HEK293T (cell line): ENCODE measurements around the gene REPIN1.

ENCODE experiments used
- ELF4 ChIP-seq: fragments of 450-650 bp; IDR thresholded peaks from 2 replicates; pipeline ENCODE4 v1.6.1; 2017; ENCODE audit warnings: antibody characterized with exemption
- FOXA1 ChIP-seq: fragments of 450-650 bp; IDR thresholded peaks from 2 replicates; pipeline ENCODE4 v1.6.1; 2016; ENCODE audit warnings: mild to moderate bottlenecking
- FOXK2 ChIP-seq: fragments of 450-650 bp; IDR thresholded peaks from 2 replicates; pipeline ENCODE4 v1.6.1; 2016; ENCODE audit warnings: mild to moderate bottlenecking
- FOXM1 ChIP-seq: fragments of 450-650 bp; IDR thresholded peaks from 2 replicates; pipeline ENCODE4 v1.6.1; 2017; ENCODE audit warnings: mild to moderate bottlenecking, borderline replicate concordance
- HDGF ChIP-seq: fragments of 450-650 bp; IDR thresholded peaks from 2 replicates; pipeline ENCODE4 v1.6.1; 2017; ENCODE audit warnings: antibody characterized with exemption, borderline replicate concordance
- L3MBTL2 ChIP-seq: fragments of 450-650 bp; conservative IDR thresholded peaks from 2 replicates; pipeline ENCODE4 v1.6.1; 2016; ENCODE audit warnings: mild to moderate bottlenecking
- NFRKB ChIP-seq: fragments of 450-650 bp; IDR thresholded peaks from 2 replicates; pipeline ENCODE4 v1.6.1; 2016; ENCODE audit warnings: mild to moderate bottlenecking, moderate library complexity
- SUZ12 ChIP-seq: fragments of 450-650 bp; IDR thresholded peaks from 2 replicates; pipeline ENCODE4 v1.6.1; 2016; ENCODE audit warnings: mild to moderate bottlenecking
- TARDBP ChIP-seq: fragments of 450-650 bp; IDR thresholded peaks from 2 replicates; pipeline ENCODE4 v1.6.1; 2016
- TF ChIP-seq, protein P1 (sequence below): fragments of 450-650 bp; IDR thresholded peaks from 2 replicates; pipeline ENCODE4 v1.6.1; 2016

DNA sequence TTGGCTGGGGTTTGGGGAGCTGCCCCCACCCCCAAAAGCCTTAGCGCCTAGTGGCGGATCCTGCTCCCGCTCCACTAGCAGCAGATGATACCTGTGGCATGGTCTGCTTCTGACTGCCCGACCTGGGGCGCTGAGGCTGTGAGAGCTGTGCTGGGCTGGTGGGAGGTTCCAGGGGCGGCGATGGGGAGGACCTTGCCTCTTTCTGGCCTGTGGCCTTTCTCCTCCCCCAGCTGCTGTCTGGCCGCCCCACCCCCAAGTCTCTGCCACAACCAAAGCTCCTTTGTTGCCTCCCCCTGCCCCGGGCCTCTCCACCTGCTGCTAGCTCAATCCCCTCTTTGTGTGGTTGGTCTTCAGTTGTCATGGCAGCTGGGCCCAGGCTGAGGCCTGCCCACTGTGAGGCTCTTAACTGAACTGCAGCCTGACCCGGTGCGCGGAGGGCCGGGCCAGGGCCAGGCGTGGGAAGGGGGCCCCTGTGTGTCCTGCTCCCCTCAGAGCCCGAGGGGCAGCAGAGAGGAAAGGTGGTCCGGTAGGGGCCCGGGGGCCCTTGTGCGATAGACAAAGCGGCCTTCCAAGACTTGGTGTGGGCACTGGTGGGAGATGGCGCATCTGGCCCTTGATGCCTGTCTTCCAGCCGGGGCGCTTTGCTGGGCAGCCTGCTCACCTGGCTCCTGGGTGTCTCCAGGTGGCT is 15.2 kb downstream of the REPIN1 start:
- no peak for TF ChIP-seq HDGF
- no peak for TF ChIP-seq ELF4
- no peak for TF ChIP-seq TARDBP
- TF ChIP-seq SUZ12: no peak
- TF ChIP-seq NFRKB: no peak
- TF ChIP-seq, protein P1, sequence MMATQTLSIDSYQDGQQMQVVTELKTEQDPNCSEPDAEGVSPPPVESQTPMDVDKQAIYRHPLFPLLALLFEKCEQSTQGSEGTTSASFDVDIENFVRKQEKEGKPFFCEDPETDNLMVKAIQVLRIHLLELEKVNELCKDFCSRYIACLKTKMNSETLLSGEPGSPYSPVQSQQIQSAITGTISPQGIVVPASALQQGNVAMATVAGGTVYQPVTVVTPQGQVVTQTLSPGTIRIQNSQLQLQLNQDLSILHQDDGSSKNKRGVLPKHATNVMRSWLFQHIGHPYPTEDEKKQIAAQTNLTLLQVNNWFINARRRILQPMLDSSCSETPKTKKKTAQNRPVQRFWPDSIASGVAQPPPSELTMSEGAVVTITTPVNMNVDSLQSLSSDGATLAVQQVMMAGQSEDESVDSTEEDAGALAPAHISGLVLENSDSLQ: no peak
- TF ChIP-seq FOXA1: no peak
- TF ChIP-seq FOXK2: no peak
- TF ChIP-seq L3MBTL2: no peak
- TF ChIP-seq FOXM1: no peak
